ENCODE data around the gene DPP6. TPM values are rescaled to one million over a fixed set of nuclear protein-coding genes. Genes with fewer than 3 reads are reported as not detected.
A peak's percentile ranks its signal among the peaks of the same experiment; 100 is the strongest.

DPP6 gene
- total RNA-seq, 4 donors from 2014 or later, result 0.94 to 1.9 TPM; not detected in 2

DNA sequence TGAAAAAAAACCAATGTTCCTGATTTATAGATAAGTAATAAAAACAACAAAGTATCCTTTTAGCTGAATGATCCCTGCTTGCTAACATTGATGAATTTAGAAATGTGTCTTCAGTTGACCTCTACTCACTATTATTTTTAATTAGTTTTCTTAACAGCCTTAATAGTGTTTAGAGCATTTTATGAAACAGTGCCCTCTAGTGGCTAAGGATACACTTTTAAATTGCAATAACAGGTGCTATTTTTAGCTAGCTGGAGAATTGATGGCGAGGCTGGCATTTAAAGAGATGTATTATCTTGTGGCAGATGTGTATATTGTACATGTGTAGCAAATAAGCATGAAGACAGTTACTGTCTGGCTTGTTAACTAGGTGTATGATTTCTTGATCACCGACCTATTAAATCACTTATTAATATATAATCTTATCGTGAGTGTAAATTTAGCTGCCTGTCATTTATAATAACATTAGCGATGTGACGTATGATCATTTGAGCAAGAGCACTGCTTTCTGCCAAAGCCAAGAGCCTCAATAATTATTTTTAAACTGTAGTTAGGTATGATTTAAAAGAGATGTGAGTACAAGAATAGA lies 451.9 kb downstream of the DPP6 start:
- DNase-seq, result no peak
- peak in 1 of 2 donors; percentile 46 for ATAC-seq
- no peaks in the 10 kb centered on the region for H3K4me1 ChIP-seq
- intact Hi-C loops (cut with DNase I; ENCODE audit: low total_unique reads), result loop anchor here (5.0 to 10.0 kb wide), 2 partner anchors 199 to 432 kb away; no protein-coding TSS in a partner anchor
- no peak overlapping the region for H3K27ac ChIP-seq
- no peaks in the 10 kb centered on the region for H3K27me3 ChIP-seq
- no peaks in the 10 kb centered on the region for H3K9me3 ChIP-seq
- in situ Hi-C loops (cut with MboI; ENCODE audit: low sequenced_read_pairs in 4 of 4), result no loop called here
- H3K4me3 ChIP-seq, result no peak overlapping the region
- TF ChIP-seq POLR2A (IDR thresholded peaks at IDR 0.05), result no peak
- TF ChIP-seq, protein P1, sequence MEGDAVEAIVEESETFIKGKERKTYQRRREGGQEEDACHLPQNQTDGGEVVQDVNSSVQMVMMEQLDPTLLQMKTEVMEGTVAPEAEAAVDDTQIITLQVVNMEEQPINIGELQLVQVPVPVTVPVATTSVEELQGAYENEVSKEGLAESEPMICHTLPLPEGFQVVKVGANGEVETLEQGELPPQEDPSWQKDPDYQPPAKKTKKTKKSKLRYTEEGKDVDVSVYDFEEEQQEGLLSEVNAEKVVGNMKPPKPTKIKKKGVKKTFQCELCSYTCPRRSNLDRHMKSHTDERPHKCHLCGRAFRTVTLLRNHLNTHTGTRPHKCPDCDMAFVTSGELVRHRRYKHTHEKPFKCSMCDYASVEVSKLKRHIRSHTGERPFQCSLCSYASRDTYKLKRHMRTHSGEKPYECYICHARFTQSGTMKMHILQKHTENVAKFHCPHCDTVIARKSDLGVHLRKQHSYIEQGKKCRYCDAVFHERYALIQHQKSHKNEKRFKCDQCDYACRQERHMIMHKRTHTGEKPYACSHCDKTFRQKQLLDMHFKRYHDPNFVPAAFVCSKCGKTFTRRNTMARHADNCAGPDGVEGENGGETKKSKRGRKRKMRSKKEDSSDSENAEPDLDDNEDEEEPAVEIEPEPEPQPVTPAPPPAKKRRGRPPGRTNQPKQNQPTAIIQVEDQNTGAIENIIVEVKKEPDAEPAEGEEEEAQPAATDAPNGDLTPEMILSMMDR (IDR thresholded peaks at IDR 0.05 in 4 of 5, conservative IDR thresholded peaks at IDR 0.05 in 1 of 5), result peak; percentile 49 to 65 (median 51)
- H3K36me3 ChIP-seq, result no peaks in the 10 kb centered on the region

DNA sequence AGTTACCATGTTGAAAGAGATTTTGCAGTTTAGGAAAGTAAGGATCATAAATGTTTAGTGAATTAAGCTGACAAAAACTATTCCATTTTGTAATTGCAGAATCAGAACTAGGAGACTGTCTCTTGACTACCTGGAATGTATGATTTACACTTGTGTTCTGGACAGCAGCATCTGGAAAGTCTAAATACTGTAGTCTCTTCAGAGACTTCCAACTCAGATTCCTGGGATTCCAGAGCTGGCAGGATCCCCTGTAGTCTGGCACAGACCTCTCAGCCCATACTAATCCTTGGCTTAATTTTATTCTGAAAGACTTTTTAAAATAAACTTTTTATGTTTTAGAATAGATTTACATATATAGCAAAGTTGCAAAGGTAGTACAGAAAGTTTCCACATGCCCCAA lies 452.7 kb downstream of the DPP6 start:
- intact Hi-C loops (cut with DNase I; ENCODE audit: low total_unique reads), result loop anchor here (5.0 to 10.0 kb wide), 2 partner anchors 200 to 433 kb away; no protein-coding TSS in a partner anchor

DNA sequence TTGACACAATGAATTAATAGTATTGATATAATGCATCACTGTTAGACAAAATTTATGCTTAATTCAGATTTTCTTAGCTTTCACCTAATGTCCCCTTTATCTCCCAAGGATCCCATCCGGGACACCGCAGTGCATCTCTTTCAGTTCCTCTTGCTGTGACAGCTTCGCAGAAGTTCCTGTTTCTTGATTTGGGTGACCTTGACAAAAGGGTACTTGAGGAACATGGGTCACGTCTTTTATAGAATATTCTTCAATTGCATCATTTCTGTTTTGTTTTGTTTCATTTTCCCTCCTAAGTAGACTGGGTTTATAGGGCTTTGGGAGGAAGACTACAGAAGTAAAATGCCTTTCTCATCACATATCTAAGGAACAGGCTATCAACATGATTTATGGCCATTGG lies 453.2 kb downstream of the DPP6 start:
- DNase-seq, result no peak
- no peaks in the 10 kb centered on the region for H3K27me3 ChIP-seq
- H3K27ac ChIP-seq, result no peak overlapping the region
- intact Hi-C loops (cut with DNase I; ENCODE audit: low total_unique reads), result loop anchor here (10.0 kb wide), 1 partner anchor 201 kb away; no protein-coding TSS in a partner anchor
- TF ChIP-seq, protein P1 (IDR thresholded peaks at IDR 0.05 in 4 of 5, conservative IDR thresholded peaks at IDR 0.05 in 1 of 5), result no peak
- TF ChIP-seq POLR2A (IDR thresholded peaks at IDR 0.05), result no peak
- in situ Hi-C loops (cut with MboI; ENCODE audit: low sequenced_read_pairs in 4 of 4), result no loop called here
- no peak overlapping the region for H3K4me3 ChIP-seq
- ATAC-seq, result no peak
- H3K9me3 ChIP-seq, result no peaks in the 10 kb centered on the region
- H3K4me1 ChIP-seq, result no peaks in the 10 kb centered on the region
- no peaks in the 10 kb centered on the region for H3K36me3 ChIP-seq

More for the DNA sequence above, 452.7 kb downstream of the DPP6 start:
- in situ Hi-C loops (cut with MboI; ENCODE audit: low sequenced_read_pairs in 4 of 4), result no loop called here
- TF ChIP-seq, protein P1 (IDR thresholded peaks at IDR 0.05 in 4 of 5, conservative IDR thresholded peaks at IDR 0.05 in 1 of 5), result no peak
- TF ChIP-seq POLR2A (IDR thresholded peaks at IDR 0.05), result no peak
- H3K9me3 ChIP-seq, result no peaks in the 10 kb centered on the region
- no peak overlapping the region for H3K27ac ChIP-seq
- no peaks in the 10 kb centered on the region for H3K36me3 ChIP-seq
- no peak for ATAC-seq
- H3K27me3 ChIP-seq, result no peaks in the 10 kb centered on the region
- H3K4me1 ChIP-seq, result no peaks in the 10 kb centered on the region
- no peak overlapping the region for H3K4me3 ChIP-seq
- DNase-seq, result no peak

DNA sequence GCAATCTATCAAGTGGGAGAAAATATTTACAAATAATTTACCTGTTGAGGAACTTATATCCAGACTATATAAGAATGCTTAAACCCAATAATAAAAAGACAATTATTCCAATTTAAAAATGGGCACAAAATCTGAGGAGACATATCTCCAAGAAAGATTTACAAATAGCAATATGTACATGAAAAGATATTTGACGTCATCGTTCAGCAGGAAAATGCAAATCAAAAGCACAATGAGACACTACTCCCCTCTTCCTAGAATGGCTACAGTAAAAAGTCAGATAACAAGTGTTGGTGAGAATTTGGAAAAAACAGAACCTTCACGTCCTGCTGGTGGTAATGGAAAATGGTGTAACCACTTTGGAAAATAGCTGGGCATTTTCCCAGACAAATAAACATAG lies 457.0 kb downstream of the DPP6 start:
- no peak for ATAC-seq
- intact Hi-C loops (cut with DNase I; ENCODE audit: low total_unique reads) (loop anchor here (10.0 kb wide), 1 partner anchor 204 kb away; no protein-coding TSS in a partner anchor), in situ Hi-C loops (cut with MboI; ENCODE audit: low sequenced_read_pairs in 4 of 4) (no loop called here)
- H3K4me1 ChIP-seq, result no peaks in the 10 kb centered on the region
- TF ChIP-seq, protein P1 (IDR thresholded peaks at IDR 0.05 in 4 of 5, conservative IDR thresholded peaks at IDR 0.05 in 1 of 5), result no peak
- TF ChIP-seq POLR2A (IDR thresholded peaks at IDR 0.05), result no peak
- no peaks in the 10 kb centered on the region for H3K9me3 ChIP-seq
- no peaks in the 10 kb centered on the region for H3K36me3 ChIP-seq
- H3K27me3 ChIP-seq, result no peaks in the 10 kb centered on the region
- no peak for DNase-seq
- no peak overlapping the region for H3K4me3 ChIP-seq
- H3K27ac ChIP-seq, result no peak overlapping the region
